T-cell (primary cell): ENCODE data around the gene ARHGEF6. TPM values are rescaled to one million over a fixed set of nuclear protein-coding genes. Genes with fewer than 3 reads are reported as not detected.
A peak's percentile ranks its signal among the peaks of the same experiment; 100 is the strongest.

Experiments
- ATAC-seq, 4 experiments: fragments of 200-7000 bp in 3 of 4; fragments of 150-1000 bp in 1 of 4; cut with Tn5 transposase; replicated peaks in 1 of 4; 1 replicate in 3 of 4; 2 replicates in 1 of 4; pipeline ENCODE4 v1.10.0; 2021; ENCODE audit warnings: moderate library complexity in 3 of 4, mild to moderate bottlenecking in 2 of 4, moderate number of reproducible peaks in 1 of 4
- CTCF ChIA-PET, 2 donors: fragments of 300-600 bp; sonication (Branson Sonifier 250); formaldehyde crosslinking; loops; one replicate each; lab custom pipeline; 2022; ENCODE audit warnings: antibody characterized with exemption in 2 of 2; lab: Charles Lee
- POLR2A ChIA-PET, 2 donors: fragments of 300-600 bp; sonication (Branson Sonifier 250); formaldehyde crosslinking; loops; one replicate each; lab custom pipeline; 2022; ENCODE audit warnings: antibody characterized with exemption in 2 of 2; lab: Charles Lee
- DNase-seq, 35 experiments: peaks; one replicate each; pipeline versions ENCODE4 v3.0.0 to v3.0.0-alpha.2; 2013 to 2023
- H3K27ac ChIP-seq: one replicate; pipeline ENCODE4 v1.5.1; 2013; ENCODE audit warnings: low read length
- H3K27me3 ChIP-seq, 2 experiments: replicated peaks in 1 of 2; 1 replicate in 1 of 2; 2 replicates in 1 of 2; pipeline versions ENCODE4 v1.6.1 to v1.7.0; 2013; ENCODE audit warnings: low read length in 1 of 2, mixed read lengths in 1 of 2; ENCODE audit not compliant: control insufficient read depth in 2 of 2, insufficient read depth in 2 of 2; ENCODE audit errors: extremely low read depth in 1 of 2
- H3K36me3 ChIP-seq, 2 donors: 1 replicate in 1 of 2; 2 replicates in 1 of 2; pipeline versions ENCODE4 v1.6.1 to v1.7.0; 2013; ENCODE audit warnings: low read length in 1 of 2; ENCODE audit not compliant: control insufficient read depth in 2 of 2, insufficient read depth in 1 of 2; ENCODE audit errors: extremely low read depth in 1 of 2
- H3K4me1 ChIP-seq, 2 experiments: 1 replicate in 1 of 2; 2 replicates in 1 of 2; pipeline versions ENCODE4 v1.6.1 to v1.7.0; 2013; ENCODE audit warnings: low read length in 2 of 2, mixed read lengths in 1 of 2; ENCODE audit not compliant: insufficient read depth in 2 of 2, control insufficient read depth in 1 of 2; ENCODE audit errors: extremely low read depth in 1 of 2
- H3K4me3 ChIP-seq, 2 donors: 1 replicate in 1 of 2; 2 replicates in 1 of 2; pipeline versions ENCODE4 v1.5.1 to v1.7.0; 2013; ENCODE audit warnings: mild to moderate bottlenecking in 2 of 2, low read length in 1 of 2, moderate library complexity in 1 of 2; ENCODE audit not compliant: control insufficient read depth in 1 of 2; ENCODE audit errors: extremely low read depth in 1 of 2
- H3K9me3 ChIP-seq: 2 replicates; pipeline ENCODE4 v1.7.0; 2013
- H3K27ac Mint-ChIP-seq, 2 donors: one replicate each; pipeline ENCODE4 v1.8.0; 2020 to 2021; ENCODE audit warnings: mild to moderate bottlenecking in 2 of 2, mixed read lengths in 2 of 2
- H3K27me3 Mint-ChIP-seq, 2 donors: one replicate each; pipeline ENCODE4 v1.8.0; 2021 to 2022; ENCODE audit warnings: mixed read lengths in 2 of 2
- H3K36me3 Mint-ChIP-seq: one replicate; pipeline ENCODE4 v1.8.0; 2021; ENCODE audit warnings: mixed read lengths
- H3K4me1 Mint-ChIP-seq, 3 donors: one replicate each; pipeline ENCODE4 v1.8.0; 2020 to 2022; ENCODE audit warnings: mixed read lengths in 3 of 3, mild to moderate bottlenecking in 1 of 3
- H3K4me3 Mint-ChIP-seq, 3 donors: one replicate each; pipeline ENCODE4 v1.8.0; 2020 to 2022; ENCODE audit warnings: mild to moderate bottlenecking in 3 of 3, mixed read lengths in 3 of 3, moderate library complexity in 3 of 3
- H3K9me3 Mint-ChIP-seq, 3 donors: one replicate each; pipeline ENCODE4 v1.8.0; 2020 to 2022; ENCODE audit warnings: mixed read lengths in 3 of 3
- WGBS: methylation state at CpG from one replicate; pipeline ENCODE4 v1.1.5; 2013; ENCODE audit warnings: missing lambda C conversion rate; ENCODE audit not compliant: insufficient coverage; 5-methylcytosine and 5-hydroxymethylcytosine counted together
- total RNA-seq, 35 experiments: library from RNA in 6 of 35; stranded (reverse) in 6 of 35; fragments of 120-200 nt in 1 of 35; gene quantifications; one replicate each; pipeline versions ENCODE4 v1.2.1 to v1.2.4 and lab custom pipeline; 2013 to 2026

The ARHGEF6 gene
- total RNA-seq, 5 donors from 2014 or later (not counting 1 experiment from before 2014, with no cell fraction given), result 63.4 to 79.9 (median 72.9) TPM

DNA sequence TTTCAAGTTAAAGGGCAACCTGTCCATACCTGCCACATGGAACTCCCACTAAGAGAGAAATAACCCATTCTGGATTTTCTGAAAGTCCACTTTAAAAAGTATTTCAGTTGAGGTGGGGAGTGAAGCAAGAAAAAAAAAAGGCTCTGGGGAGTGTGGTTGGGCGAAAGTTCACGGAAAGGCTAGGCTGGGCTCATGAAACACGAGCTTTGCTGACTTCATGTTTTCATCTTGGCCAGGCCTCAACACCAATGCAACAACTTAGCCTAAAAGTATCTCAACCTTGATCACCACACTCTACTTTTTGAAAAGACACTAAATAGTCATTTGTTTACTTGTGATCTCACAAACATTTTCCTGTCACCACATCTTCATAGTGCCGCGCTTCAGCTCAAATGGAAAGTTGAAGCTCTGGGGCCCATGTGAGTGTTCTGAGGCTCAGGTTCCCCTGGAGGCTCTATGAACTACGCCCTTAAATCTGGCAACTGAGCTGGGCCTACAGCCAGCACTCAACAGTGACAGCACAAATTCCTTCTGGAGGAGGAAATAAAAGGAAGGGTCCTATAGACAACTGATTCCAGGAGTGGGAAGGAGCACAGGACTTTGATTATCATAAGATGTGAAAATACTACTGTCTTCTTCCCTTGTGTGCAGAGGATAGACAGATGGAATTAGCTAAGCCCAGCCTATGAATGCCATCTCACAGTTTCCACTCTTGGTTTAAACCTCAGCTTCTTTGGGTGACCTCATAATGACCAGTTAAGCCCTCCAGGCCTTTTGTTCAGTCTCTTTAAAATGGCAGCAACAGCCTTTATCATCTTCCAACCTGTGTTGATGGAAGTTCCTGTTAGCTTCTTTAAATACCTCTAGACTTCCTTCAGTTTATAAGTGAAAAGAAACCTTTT, 127.7 kb downstream of the ARHGEF6 start:
- no peaks in the 10 kb centered on the region for H3K27me3 ChIP-seq
- H3K4me1 ChIP-seq, result peaks cover 3 to 26% of the 10 kb centered on the region in 2 experiments
- H3K27me3 Mint-ChIP-seq, result peaks cover 0 to 11% of the 10 kb centered on the region in 2 donors
- no CpG with 5 or more reads among the region's 6 CpGs for WGBS
- peak overlapping the region; percentile 86 to 96 (median 91) for H3K4me3 Mint-ChIP-seq
- H3K27ac Mint-ChIP-seq, result peak overlapping the region; percentile 88 to 99
- POLR2A ChIA-PET, result interaction anchor here in 1 of 2 donors (0.5 to 0.8 kb wide), 2 partner anchors 26 to 63 kb away, joined by 3 to 8 read pairs; no protein-coding TSS in a partner anchor
- peaks cover 0 to 68% of the 10 kb centered on the region in 2 donors for H3K36me3 ChIP-seq
- H3K4me3 ChIP-seq, result peak overlapping the region; percentile 20 to 67
- ATAC-seq (peak; percentile 33 to 54 (median 45)), DNase-seq (peak in 1 of 35 experiments; percentile 27)
- H3K36me3 Mint-ChIP-seq, result peaks cover 78% of the 10 kb centered on the region
- H3K27ac ChIP-seq, result peak overlapping the region; percentile 57
- H3K9me3 Mint-ChIP-seq, result no peaks in the 10 kb centered on the region
- CTCF ChIA-PET, result interaction anchor here in 1 of 2 donors (1.0 to 1.5 kb wide), 2 partner anchors 43 to 76 kb away, joined by 3 to 4 read pairs; no protein-coding TSS in a partner anchor
- H3K9me3 ChIP-seq, result no peaks in the 10 kb centered on the region
- peaks cover 46 to 57% (median 46%) of the 10 kb centered on the region in 3 donors for H3K4me1 Mint-ChIP-seq

- Mint-ChIP-seq H3K36me3 (peaks cover 60% of the 10 kb centered on the region), H3K9me3 (no peaks in the 10 kb centered on the region), H3K27me3 (peaks cover 0 to 10% of the 10 kb centered on the region in 2 donors), H3K4me1 (peaks cover 42 to 54% (median 44%) of the 10 kb centered on the region in 3 donors), H3K4me3 (peak overlapping the region; percentile 86 to 96 (median 91)), H3K27ac (peak overlapping the region; percentile 88 to 99)
- H3K4me3 ChIP-seq, result peak overlapping the region; percentile 67 to 79
- no CpG with 5 or more reads among the region's 3 CpGs for WGBS
- CTCF ChIA-PET, result interaction anchor here in 1 of 2 donors (0.6 to 1.0 kb wide), 2 partner anchors 42 to 66 kb away, joined by 3 read pairs; no protein-coding TSS in a partner anchor
- ATAC-seq, result no peak
- no peak for DNase-seq
- POLR2A ChIA-PET, result no interaction called here
- peaks cover 13 to 17% of the 10 kb centered on the region in 2 experiments for H3K4me1 ChIP-seq
- peaks cover 0 to 49% of the 10 kb centered on the region in 2 donors for H3K36me3 ChIP-seq
- H3K27ac ChIP-seq, result peak overlapping the region; percentile 57
- H3K9me3 ChIP-seq, result no peaks in the 10 kb centered on the region
- no peaks in the 10 kb centered on the region for H3K27me3 ChIP-seq
Observed at GRCh38 chrX:136650811-136651210, 129.9 kb downstream of the ARHGEF6 start.

DNA sequence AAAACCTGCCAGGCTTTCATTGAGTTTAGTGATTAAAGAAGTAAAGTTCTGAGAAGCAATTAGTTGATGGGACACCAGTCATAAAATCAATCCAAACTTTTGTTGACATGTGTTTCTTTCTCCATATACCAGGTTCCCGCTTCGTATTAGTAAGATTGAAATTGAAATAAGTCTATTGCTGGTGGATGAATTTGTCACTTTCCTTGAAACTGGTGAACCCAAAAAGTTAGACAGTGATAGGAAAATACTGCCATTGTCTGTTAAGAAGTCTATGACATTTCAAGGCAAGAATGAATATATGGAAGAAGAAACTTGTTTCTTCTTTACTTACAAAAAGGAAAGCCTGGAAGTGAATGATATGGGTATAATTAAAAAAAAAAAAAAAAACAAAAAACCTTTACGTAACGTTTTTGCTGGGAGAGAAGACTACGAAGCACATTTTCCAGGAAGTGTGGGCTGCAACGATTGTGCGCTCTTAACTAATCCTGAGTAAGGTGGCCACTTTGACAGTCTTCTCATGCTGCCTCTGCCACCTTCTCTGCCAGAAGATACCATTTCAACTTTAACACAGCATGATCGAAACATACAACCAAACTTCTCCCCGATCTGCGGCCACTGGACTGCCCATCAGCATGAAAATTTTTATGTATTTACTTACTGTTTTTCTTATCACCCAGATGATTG, 132.9 kb downstream of the ARHGEF6 start, which contains the start of gene CD40LG:
Gene CD40LG (plus strand): TSS at position 482 of the 684 bp plus-strand sequence. CDS start 91 bp downstream, at position 573.
- H3K9me3 ChIP-seq, result no peaks in the 10 kb centered on the region
- DNase-seq, result peak in 1 of 35 experiments; percentile 48
- POLR2A ChIA-PET, result interaction anchor here (1.0 to 1.6 kb wide), 2 partner anchors 13 to 62 kb away, joined by 5 read pairs; no protein-coding TSS in a partner anchor
- H3K4me1 ChIP-seq, result peaks cover 14 to 15% of the 10 kb centered on the region in 2 experiments
- no peaks in the 10 kb centered on the region for H3K9me3 Mint-ChIP-seq
- H3K36me3 ChIP-seq, result peaks cover 0 to 22% of the 10 kb centered on the region in 2 donors
- H3K27me3 ChIP-seq, result no peaks in the 10 kb centered on the region
- peak in 2 of 4 experiments; percentile 48 to 51 for ATAC-seq
- H3K27me3 Mint-ChIP-seq, result peaks cover 0 to 10% of the 10 kb centered on the region in 2 donors
- CTCF ChIA-PET, result interaction anchor here in 1 of 2 donors (1.3 kb wide), 1 partner anchor 47 kb away, joined by 3 read pairs; no protein-coding TSS in a partner anchor
- H3K36me3 Mint-ChIP-seq, result peaks cover 36% of the 10 kb centered on the region
- peak within 1 kb of the TSS; percentile 88 to 99 for H3K27ac Mint-ChIP-seq
- peak within 1 kb of the TSS; percentile 69 for H3K27ac ChIP-seq
- WGBS, result 0% methylated on average over 2 of the region's 10 CpGs
- H3K4me1 Mint-ChIP-seq, result peaks cover 38 to 43% (median 41%) of the 10 kb centered on the region in 3 donors
- H3K4me3 ChIP-seq, result peak within 1 kb of the TSS; percentile 67 to 79
- H3K4me3 Mint-ChIP-seq, result peak within 1 kb of the TSS; percentile 86 to 96 (median 91)

DNA sequence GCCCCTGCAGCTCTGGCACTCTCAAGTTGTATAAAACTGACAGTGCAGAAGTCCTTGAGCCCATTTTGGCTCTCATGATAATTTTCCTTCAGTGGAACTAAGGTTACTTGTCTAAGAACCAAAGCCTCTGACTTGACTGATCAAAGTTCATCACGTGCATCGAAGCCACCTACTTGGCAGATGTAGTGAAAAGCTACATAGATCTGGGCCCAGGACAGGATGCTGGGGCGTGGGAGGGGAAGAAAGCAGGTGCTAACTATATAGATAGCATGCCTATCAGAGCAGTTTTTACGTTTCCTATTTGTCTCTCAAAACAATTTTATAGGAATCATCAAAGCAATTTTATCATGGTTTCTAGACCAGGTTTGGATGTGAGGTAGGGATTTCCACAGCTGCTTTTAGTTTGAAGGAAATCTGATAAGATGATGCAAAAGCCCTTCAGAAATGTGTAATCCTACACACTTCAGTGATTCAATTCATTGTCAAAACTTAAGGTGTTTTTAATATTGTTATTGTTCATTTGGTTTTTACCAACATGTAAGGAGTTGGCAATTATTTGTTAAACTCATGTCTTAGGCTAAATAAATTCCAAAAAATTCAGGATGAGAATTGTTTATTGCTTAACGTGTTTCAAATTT, 134.0 kb downstream of the ARHGEF6 start:
- H3K36me3 Mint-ChIP-seq, result peaks cover 28% of the 10 kb centered on the region
- peaks cover 0 to 13% of the 10 kb centered on the region in 2 donors for H3K36me3 ChIP-seq
- POLR2A ChIA-PET, result interaction anchor here in 1 of 2 donors (0.8 to 1.6 kb wide), 2 partner anchors 11 to 18 kb away, joined by 4 to 5 read pairs; no protein-coding TSS in a partner anchor
- WGBS, result no CpG with 5 or more reads among the region's 5 CpGs
- peak overlapping the region; percentile 88 to 99 for H3K27ac Mint-ChIP-seq
- peak overlapping the region; percentile 69 for H3K27ac ChIP-seq
- H3K27me3 Mint-ChIP-seq, result peaks cover 0 to 10% of the 10 kb centered on the region in 2 donors
- H3K4me3 ChIP-seq, result no peak overlapping the region
- peaks cover 44 to 49% (median 45%) of the 10 kb centered on the region in 3 donors for H3K4me1 Mint-ChIP-seq
- CTCF ChIA-PET, result interaction anchor here (0.6 to 1.2 kb wide), 6 partner anchors 12 to 503 kb away, joined by 3 to 4 read pairs (median 3); no protein-coding TSS in a partner anchor
- H3K9me3 Mint-ChIP-seq, result no peaks in the 10 kb centered on the region
- DNase-seq (peak in 30 of 35 experiments; percentile 15 to 69 (median 48)), ATAC-seq (peak; percentile 85 to 93 (median 86))
- no peaks in the 10 kb centered on the region for H3K27me3 ChIP-seq
- H3K4me1 ChIP-seq, result peaks cover 18 to 19% of the 10 kb centered on the region in 2 experiments
- H3K4me3 Mint-ChIP-seq, result peak overlapping the region; percentile 86 to 96 (median 91)
- H3K9me3 ChIP-seq, result no peaks in the 10 kb centered on the region

DNA sequence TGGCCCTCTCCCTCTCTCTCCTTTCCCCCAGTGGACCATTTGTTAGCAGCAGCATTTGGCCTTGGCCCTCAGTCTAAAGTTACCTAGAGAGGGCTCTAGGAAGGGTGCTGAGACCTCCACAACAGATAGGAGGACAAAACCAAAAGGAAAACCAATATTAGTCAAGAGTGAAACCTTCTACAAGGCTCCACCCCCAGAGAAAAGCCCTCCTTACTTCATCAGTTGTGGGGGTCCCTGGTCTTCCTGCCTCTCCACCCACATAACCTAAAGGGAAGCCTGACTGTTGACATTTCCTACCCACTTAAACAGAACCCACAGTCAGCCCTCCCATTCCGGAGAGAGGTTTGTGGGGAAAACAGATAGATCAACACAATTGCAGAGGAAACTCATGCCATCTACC, 137.5 kb downstream of the ARHGEF6 start:
- Mint-ChIP-seq H3K4me1 (peaks cover 74 to 82% (median 74%) of the 10 kb centered on the region in 3 donors), H3K27me3 (peaks cover 0 to 13% of the 10 kb centered on the region in 2 donors), H3K36me3 (no peaks in the 10 kb centered on the region), H3K27ac (peak overlapping the region; percentile 74 to 90), H3K4me3 (peak overlapping the region; percentile 15 to 80 (median 37)), H3K9me3 (no peaks in the 10 kb centered on the region)
- POLR2A ChIA-PET, result interaction anchor here in 1 of 2 donors (0.7 kb wide), 1 partner anchor 62 kb away, joined by 3 read pairs; no protein-coding TSS in a partner anchor
- no peaks in the 10 kb centered on the region for H3K36me3 ChIP-seq
- ATAC-seq (peak in 1 of 4 experiments; percentile 5), DNase-seq (no peak)
- H3K27ac ChIP-seq, result peak overlapping the region; percentile 61
- peaks cover 18 to 53% of the 10 kb centered on the region in 2 experiments for H3K4me1 ChIP-seq
- CTCF ChIA-PET, result no interaction called here
- no peaks in the 10 kb centered on the region for H3K27me3 ChIP-seq
- no peak overlapping the region for H3K4me3 ChIP-seq
- no peaks in the 10 kb centered on the region for H3K9me3 ChIP-seq
- whole genome bisulfite sequencing, result no CpG with 5 or more reads among the region's 1 CpG
